Central memory CD8-positive, alpha-beta T cell (primary cell): ENCODE data around the gene HSD17B8.

ENCODE experiments used
- ATAC-seq: fragments of 150-1000 bp; cut with Tn5 transposase; replicated peaks from 2 replicates; pipeline ENCODE4 v1.10.0; 2022; ENCODE audit warnings: mild to moderate bottlenecking, moderate FRiP score, moderate number of reproducible peaks; ENCODE audit not compliant: poor library complexity, severe bottlenecking; ENCODE audit errors: extremely low read depth
- DNase-seq, 2 donors: peaks; one replicate each; pipeline ENCODE4 v3.0.0; 2021; ENCODE audit warnings: low spot score in 2 of 2
- H3K27ac Mint-ChIP-seq: one replicate; pipeline ENCODE4 v1.8.0; 2022; ENCODE audit warnings: low read depth, mild to moderate bottlenecking, moderate library complexity, mixed read lengths
- H3K27me3 Mint-ChIP-seq: one replicate; pipeline ENCODE4 v1.8.0; 2022; ENCODE audit warnings: mixed read lengths
- H3K36me3 Mint-ChIP-seq: one replicate; pipeline ENCODE4 v1.8.0; 2022; ENCODE audit warnings: mild to moderate bottlenecking, moderate library complexity, mixed read lengths; ENCODE audit not compliant: insufficient read depth
- H3K4me1 Mint-ChIP-seq: one replicate; pipeline ENCODE4 v1.8.0; 2022; ENCODE audit warnings: mixed read lengths
- H3K4me3 Mint-ChIP-seq: one replicate; pipeline ENCODE4 v1.8.0; 2022; ENCODE audit warnings: mild to moderate bottlenecking, moderate library complexity, mixed read lengths
- H3K9me3 Mint-ChIP-seq: one replicate; pipeline ENCODE4 v1.8.0; 2022; ENCODE audit warnings: mixed read lengths

The HSD17B8 gene

GRCh38 chr6:33174784-33175183 is 29.7 kb upstream of the HSD17B8 start:
- no peaks in the 10 kb centered on the region for H3K4me1 Mint-ChIP-seq
- no peak for DNase-seq
- no peak for ATAC-seq
- H3K4me3 Mint-ChIP-seq, result no peak overlapping the region
- no peaks in the 10 kb centered on the region for H3K36me3 Mint-ChIP-seq
- no peak overlapping the region for H3K27ac Mint-ChIP-seq
- H3K9me3 Mint-ChIP-seq, result no peaks in the 10 kb centered on the region
- H3K27me3 Mint-ChIP-seq, result peaks cover 60% of the 10 kb centered on the region

GRCh38 chr6:33175436-33176069 is 28.9 kb upstream of the HSD17B8 start:
- Mint-ChIP-seq H3K9me3 (no peaks in the 10 kb centered on the region), H3K4me3 (no peak overlapping the region), H3K27ac (no peak overlapping the region), H3K4me1 (no peaks in the 10 kb centered on the region), H3K36me3 (no peaks in the 10 kb centered on the region), H3K27me3 (peaks cover 60% of the 10 kb centered on the region)
- no peak for DNase-seq
- ATAC-seq, result no peak

GRCh38 chr6:33176906-33177305 is 27.5 kb upstream of the HSD17B8 start:
- H3K4me1 Mint-ChIP-seq, result no peaks in the 10 kb centered on the region
- no peaks in the 10 kb centered on the region for H3K9me3 Mint-ChIP-seq
- DNase-seq (no peak), ATAC-seq (no peak)
- no peak overlapping the region for H3K27ac Mint-ChIP-seq
- H3K27me3 Mint-ChIP-seq, result peaks cover 60% of the 10 kb centered on the region
- no peaks in the 10 kb centered on the region for H3K36me3 Mint-ChIP-seq
- H3K4me3 Mint-ChIP-seq, result no peak overlapping the region

GRCh38 chr6:33177552-33178446 is 26.7 kb upstream of the HSD17B8 start:
- DNase-seq (no peak), ATAC-seq (no peak)
- Mint-ChIP-seq H3K27me3 (peaks cover 53% of the 10 kb centered on the region), H3K4me3 (no peak overlapping the region), H3K4me1 (peaks cover 3% of the 10 kb centered on the region), H3K36me3 (peaks cover 2% of the 10 kb centered on the region), H3K27ac (no peak overlapping the region), H3K9me3 (peaks cover 3% of the 10 kb centered on the region)

- H3K27me3 Mint-ChIP-seq, result peaks cover 45% of the 10 kb centered on the region
- H3K36me3 Mint-ChIP-seq, result peaks cover 3% of the 10 kb centered on the region
- H3K4me1 Mint-ChIP-seq, result peaks cover 14% of the 10 kb centered on the region
- no peak overlapping the region for H3K27ac Mint-ChIP-seq
- no peak for ATAC-seq
- H3K9me3 Mint-ChIP-seq, result peaks cover 13% of the 10 kb centered on the region
- H3K4me3 Mint-ChIP-seq, result no peak overlapping the region
- DNase-seq, result no peak
Measured at GRCh38 chr6:33178755-33179475, 25.5 kb upstream of the HSD17B8 start.

GRCh38 chr6:33181141-33181540 is 23.3 kb upstream of the HSD17B8 start:
- Mint-ChIP-seq H3K4me1 (peaks cover 22% of the 10 kb centered on the region), H3K9me3 (peaks cover 13% of the 10 kb centered on the region), H3K27ac (peak overlapping the region; percentile 49), H3K27me3 (peaks cover 40% of the 10 kb centered on the region), H3K36me3 (peaks cover 3% of the 10 kb centered on the region), H3K4me3 (no peak overlapping the region)
- DNase-seq (no peak), ATAC-seq (no peak)

GRCh38 chr6:33183071-33183683 is 21.3 kb upstream of the HSD17B8 start:
- ATAC-seq, result no peak
- H3K36me3 Mint-ChIP-seq, result peaks cover 3% of the 10 kb centered on the region
- peak overlapping the region; percentile 89 for H3K27ac Mint-ChIP-seq
- H3K27me3 Mint-ChIP-seq, result peaks cover 40% of the 10 kb centered on the region
- H3K9me3 Mint-ChIP-seq, result peaks cover 13% of the 10 kb centered on the region
- DNase-seq, result no peak
- peaks cover 22% of the 10 kb centered on the region for H3K4me1 Mint-ChIP-seq
- peak overlapping the region; percentile 52 for H3K4me3 Mint-ChIP-seq

DNA sequence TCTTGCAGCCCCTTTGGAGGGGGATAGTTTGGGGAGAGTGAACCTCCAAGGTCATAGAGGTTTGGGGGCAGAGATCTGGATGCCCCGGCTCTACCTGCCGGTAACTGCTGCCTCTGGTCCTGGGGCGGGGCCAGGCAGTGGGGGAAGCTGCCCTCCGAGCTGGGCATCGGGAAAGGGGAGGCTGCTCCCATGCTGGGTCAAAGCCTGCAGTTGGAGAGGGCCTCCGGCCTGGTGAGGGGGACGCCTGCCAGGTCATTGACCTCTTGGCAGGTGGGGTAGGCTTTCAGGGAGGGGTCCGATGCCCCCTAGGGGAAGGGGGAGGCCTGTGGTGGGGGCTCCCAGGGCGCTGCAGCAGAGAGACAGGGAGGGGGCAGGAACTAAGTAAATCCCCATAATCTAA is 19.3 kb upstream of the HSD17B8 start:
- Mint-ChIP-seq H3K4me1 (peaks cover 22% of the 10 kb centered on the region), H3K9me3 (peaks cover 13% of the 10 kb centered on the region), H3K27ac (no peak overlapping the region), H3K36me3 (peaks cover 3% of the 10 kb centered on the region), H3K4me3 (no peak overlapping the region), H3K27me3 (peaks cover 53% of the 10 kb centered on the region)
- ATAC-seq, result no peak
- DNase-seq, result no peak

- no peak for ATAC-seq
- Mint-ChIP-seq H3K27ac (no peak overlapping the region), H3K9me3 (peaks cover 13% of the 10 kb centered on the region)
Measured at GRCh38 chr6:33185654-33186187, 18.7 kb upstream of the HSD17B8 start.

DNA sequence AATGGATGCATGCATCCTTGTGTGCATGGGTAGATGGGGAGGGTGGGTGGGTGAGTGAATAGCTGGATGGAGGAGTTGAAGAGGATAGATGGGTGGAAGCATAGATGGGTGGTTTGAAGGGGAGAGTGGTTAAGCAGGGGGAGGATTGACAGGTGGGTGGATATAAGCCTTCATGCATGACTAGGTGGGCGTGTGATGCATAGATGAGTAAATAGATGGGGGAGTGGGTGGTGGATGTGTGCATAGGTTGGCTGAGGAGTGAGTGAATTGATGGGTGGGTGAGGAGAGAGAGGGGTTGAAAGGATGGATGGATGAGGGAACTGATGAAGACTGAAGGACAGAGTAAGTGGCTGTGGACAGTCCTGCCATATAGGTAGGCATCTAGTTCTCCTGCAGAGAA is 16.6 kb upstream of the HSD17B8 start:
- ATAC-seq (no peak), DNase-seq (no peak)
- H3K4me3 Mint-ChIP-seq, result no peak overlapping the region
- H3K9me3 Mint-ChIP-seq, result peaks cover 10% of the 10 kb centered on the region
- peaks cover 73% of the 10 kb centered on the region for H3K27me3 Mint-ChIP-seq
- peaks cover 21% of the 10 kb centered on the region for H3K4me1 Mint-ChIP-seq
- H3K27ac Mint-ChIP-seq, result no peak overlapping the region
- peaks cover 5% of the 10 kb centered on the region for H3K36me3 Mint-ChIP-seq

More at GRCh38 chr6:33185654-33186187, 18.7 kb upstream of the HSD17B8 start:
- Mint-ChIP-seq H3K4me3 (no peak overlapping the region), H3K36me3 (peaks cover 3% of the 10 kb centered on the region), H3K4me1 (peaks cover 22% of the 10 kb centered on the region), H3K27me3 (peaks cover 58% of the 10 kb centered on the region)
- no peak for DNase-seq

- H3K36me3 Mint-ChIP-seq, result peaks cover 7% of the 10 kb centered on the region
Measured at GRCh38 chr6:33189164-33189563, 15.3 kb upstream of the HSD17B8 start.

More at GRCh38 chr6:33189164-33189563, 15.3 kb upstream of the HSD17B8 start:
- peaks cover 11% of the 10 kb centered on the region for H3K4me1 Mint-ChIP-seq
- no peak for DNase-seq
- no peaks in the 10 kb centered on the region for H3K9me3 Mint-ChIP-seq
- H3K27ac Mint-ChIP-seq, result no peak overlapping the region
- ATAC-seq, result no peak
- no peak overlapping the region for H3K4me3 Mint-ChIP-seq
- peaks cover 73% of the 10 kb centered on the region for H3K27me3 Mint-ChIP-seq
